Measurements from ENCODE around the gene PIP5K1C.

PIP5K1C gene

DNA sequence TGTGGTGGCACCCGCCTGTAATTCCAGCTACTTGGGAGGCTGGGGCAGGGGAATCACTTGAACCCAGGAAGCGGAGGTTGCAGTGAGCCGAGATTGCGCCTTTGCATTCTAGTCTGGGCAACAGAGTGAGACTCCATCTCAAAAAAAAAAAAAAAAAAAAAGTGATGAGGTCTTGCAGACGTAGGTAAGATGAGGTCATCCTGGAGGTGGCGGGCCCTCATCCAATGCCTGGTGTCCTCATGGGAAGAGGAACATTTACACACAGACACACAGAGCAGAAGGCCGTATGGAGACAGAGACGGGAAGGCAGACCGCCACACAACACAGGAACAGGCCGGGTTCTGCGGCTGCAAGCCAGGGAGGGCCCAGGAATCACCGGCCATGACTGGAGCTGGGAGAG is 78.0 kb downstream of the PIP5K1C start:
- H3K4me3 ChIP-seq (replicated peaks; ENCODE audit: low read depth, low read length), result no peak overlapping the region
- DNase-seq (ENCODE audit: extremely low read depth, low read depth), result no peak
- TF ChIP-seq, protein P1, sequence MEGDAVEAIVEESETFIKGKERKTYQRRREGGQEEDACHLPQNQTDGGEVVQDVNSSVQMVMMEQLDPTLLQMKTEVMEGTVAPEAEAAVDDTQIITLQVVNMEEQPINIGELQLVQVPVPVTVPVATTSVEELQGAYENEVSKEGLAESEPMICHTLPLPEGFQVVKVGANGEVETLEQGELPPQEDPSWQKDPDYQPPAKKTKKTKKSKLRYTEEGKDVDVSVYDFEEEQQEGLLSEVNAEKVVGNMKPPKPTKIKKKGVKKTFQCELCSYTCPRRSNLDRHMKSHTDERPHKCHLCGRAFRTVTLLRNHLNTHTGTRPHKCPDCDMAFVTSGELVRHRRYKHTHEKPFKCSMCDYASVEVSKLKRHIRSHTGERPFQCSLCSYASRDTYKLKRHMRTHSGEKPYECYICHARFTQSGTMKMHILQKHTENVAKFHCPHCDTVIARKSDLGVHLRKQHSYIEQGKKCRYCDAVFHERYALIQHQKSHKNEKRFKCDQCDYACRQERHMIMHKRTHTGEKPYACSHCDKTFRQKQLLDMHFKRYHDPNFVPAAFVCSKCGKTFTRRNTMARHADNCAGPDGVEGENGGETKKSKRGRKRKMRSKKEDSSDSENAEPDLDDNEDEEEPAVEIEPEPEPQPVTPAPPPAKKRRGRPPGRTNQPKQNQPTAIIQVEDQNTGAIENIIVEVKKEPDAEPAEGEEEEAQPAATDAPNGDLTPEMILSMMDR (IDR thresholded peaks at IDR 0.05; ENCODE audit: low read depth, low read length, missing control alignments), result no peak

DNA sequence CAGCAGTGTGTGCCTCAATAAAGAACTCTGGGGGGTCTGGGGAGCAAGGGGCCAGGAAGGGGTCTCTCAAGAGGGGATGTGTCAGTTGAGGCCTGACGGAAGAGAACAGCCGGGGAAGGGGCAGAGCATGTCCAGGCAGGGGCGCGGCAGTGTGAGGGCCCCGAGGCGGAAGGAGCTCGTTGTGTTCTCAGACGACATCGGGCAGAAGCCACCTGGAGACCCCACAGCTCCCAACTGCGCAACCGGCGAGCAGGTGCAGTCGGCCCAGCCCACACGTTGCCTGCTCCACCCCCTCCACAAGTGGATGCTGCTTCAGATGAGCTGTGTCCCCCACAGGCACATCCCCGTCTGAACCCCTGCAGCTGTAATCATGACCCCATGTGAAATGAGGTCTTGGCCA is 78.6 kb downstream of the PIP5K1C start:
- H3K4me3 ChIP-seq (replicated peaks; ENCODE audit: low read depth, low read length), result no peak overlapping the region
- TF ChIP-seq, protein P1 (IDR thresholded peaks at IDR 0.05; ENCODE audit: low read depth, low read length, missing control alignments), result no peak
- DNase-seq (ENCODE audit: extremely low read depth, low read depth), result no peak

DNA sequence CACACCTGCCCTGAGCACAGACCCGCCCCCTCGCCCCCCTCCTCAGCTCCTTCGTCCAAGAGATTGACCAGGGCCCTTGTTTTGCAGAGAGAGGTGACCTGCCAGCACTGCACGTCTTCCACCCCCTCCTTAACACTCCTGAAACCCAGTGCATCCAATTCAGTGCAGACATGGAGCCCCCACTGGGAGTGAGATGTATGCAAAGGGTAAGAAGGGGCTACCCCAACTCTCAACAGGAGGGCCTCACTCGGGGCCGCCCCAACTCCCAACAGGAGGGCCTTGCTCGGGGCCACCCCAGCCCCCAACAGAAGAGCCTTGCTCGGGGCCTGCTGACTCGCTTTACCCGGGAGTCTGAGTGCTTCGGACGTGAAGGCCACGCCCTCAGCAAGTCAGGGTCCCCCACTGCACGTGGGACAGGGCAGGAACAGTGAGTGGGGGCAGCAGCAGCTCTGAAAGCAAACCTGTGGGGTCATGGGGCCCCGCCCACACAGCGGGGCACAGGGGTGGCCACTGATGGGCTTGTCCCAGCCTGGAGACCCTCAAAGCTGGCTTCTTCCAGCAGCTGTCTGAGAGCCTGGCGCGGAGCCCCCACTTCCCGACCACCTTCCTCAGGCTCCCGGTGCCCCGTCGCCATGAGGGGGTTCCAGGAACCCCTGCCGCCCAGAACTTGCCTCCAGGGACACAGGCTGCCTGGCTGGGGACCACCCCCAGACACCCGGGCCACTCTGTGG is 79.3 kb downstream of the PIP5K1C start:
- DNase-seq (ENCODE audit: extremely low read depth, low read depth), result no peak
- TF ChIP-seq, protein P1 (IDR thresholded peaks at IDR 0.05; ENCODE audit: low read depth, low read length, missing control alignments), result no peak

DNA sequence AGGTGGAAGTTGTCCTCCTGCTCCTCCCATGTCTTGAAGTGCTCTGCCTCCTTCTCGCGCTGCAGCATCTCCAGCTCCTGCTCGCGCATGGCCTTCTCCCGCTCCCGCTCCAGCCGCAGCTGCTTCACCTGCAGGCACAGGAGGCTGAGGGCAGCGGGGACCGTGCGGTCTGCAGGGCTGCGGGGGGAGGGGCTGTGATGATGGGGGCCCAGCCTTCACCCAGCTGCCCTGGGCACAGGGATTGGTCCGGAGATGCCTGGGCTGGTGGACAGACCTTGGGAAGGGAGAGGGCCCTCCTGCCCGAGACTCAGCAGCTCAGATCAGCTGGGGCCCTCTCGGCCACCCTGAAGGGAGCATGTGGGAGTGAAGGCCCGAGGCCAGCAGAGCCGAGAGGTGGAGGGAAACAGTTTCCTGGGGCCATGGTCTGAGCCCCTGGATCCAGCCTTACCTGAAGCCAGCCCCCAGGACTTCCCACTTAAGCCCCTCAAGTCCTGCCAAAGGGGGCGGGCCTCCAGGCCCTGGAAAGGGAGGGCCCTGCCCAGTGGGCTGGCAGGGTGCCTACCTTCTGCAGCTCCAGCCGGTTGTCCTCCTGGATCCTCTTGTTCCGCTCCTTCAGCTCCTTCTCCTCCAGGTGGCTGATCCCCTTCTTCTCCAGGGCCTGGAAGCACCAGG is 80.0 kb downstream of the PIP5K1C start:
- H3K4me3 ChIP-seq (replicated peaks; ENCODE audit: low read depth, low read length), result no peak overlapping the region
- TF ChIP-seq, protein P1 (IDR thresholded peaks at IDR 0.05; ENCODE audit: low read depth, low read length, missing control alignments), result no peak
- DNase-seq (ENCODE audit: extremely low read depth, low read depth), result no peak

More for the DNA sequence above, 79.3 kb downstream of the PIP5K1C start:
- no peak overlapping the region for H3K4me3 ChIP-seq (replicated peaks; ENCODE audit: low read depth, low read length)

DNA sequence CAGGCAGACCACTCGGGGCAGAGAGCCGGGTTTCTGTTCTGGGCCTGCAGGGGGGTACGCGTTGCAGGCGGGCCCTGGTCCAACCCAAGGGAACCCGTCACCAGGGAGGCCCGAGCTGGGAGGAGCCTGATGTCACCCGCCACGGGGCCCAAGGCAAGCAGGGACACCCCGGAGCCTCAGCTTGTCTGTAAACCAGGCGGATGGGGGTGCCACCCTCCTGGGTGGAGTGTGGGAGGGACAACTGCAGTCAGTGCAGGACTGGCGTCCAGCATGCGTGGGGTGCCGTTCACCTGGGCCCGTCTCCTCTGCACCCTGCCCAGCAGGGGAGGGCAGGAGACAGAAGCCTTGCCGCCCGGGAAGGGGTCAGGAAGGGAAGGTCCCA is 80.6 kb downstream of the PIP5K1C start:
- DNase-seq (ENCODE audit: extremely low read depth, low read depth), result no peak
- TF ChIP-seq, protein P1 (IDR thresholded peaks at IDR 0.05; ENCODE audit: low read depth, low read length, missing control alignments), result no peak
- H3K4me3 ChIP-seq (replicated peaks; ENCODE audit: low read depth, low read length), result no peak overlapping the region

DNA sequence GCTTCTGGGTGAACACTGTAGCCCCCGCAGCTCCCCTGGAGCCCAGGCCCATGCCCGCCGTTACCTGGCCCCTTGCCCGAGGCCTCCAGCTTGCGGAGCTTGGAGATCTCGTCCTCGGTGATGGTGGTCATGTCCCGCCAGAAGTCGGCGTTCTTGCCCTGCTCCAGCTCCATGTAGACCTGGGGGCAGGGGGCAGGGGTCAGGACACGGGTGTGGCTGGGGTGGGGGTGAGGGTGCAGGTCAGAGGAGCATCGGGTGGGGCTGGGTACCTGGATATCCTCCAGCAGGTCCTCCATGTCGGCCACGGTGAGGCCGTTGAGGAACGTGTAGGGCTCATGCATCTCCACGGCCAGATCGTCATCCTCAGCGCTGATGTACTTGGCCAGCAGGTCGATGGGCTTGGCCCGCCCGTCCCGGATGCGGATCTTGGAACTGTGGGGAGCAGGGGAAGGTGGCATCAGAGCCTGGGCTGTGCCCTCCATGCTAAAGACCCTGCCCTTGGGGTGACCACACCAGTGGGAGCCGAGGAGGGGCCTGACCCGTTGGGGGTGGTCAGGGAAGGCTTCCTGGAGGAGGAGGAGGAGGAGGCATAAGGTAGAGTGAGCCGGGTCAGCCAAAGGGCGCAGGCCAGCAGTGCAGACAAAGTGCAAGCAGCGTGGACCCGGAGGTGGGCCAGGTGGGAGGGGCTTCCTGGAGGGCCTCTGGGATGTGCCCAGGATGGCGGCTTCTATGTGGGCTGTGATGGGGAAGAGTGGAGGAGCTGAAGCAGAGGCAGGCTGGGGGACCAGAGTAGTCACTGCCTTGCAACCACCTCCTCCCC is 81.2 kb downstream of the PIP5K1C start:
- no peak overlapping the region for H3K4me3 ChIP-seq (replicated peaks; ENCODE audit: low read depth, low read length)
- TF ChIP-seq, protein P1 (IDR thresholded peaks at IDR 0.05; ENCODE audit: low read depth, low read length, missing control alignments), result no peak
- DNase-seq (ENCODE audit: extremely low read depth, low read depth), result no peak

Measured in HFF-Myc (cell line).